Melanocyte of skin (primary cell): Measurements from ENCODE around the gene HDX. TPM values are rescaled to one million over a fixed set of nuclear protein-coding genes. Genes with fewer than 3 reads are reported as not detected.

Source experiments
- small RNA-seq, 2 donors: library from RNA; depleted of rRNA; stranded (forward); fragments of <200 nt; gene quantifications; one replicate each; pipeline ENCODE3, GENCODE V24; 2012
- total RNA-seq, 2 donors: library from RNA; depleted of rRNA; stranded (reverse); fragments of >200 nt; gene quantifications; 2 replicates each; pipeline ENCODE4 v1.2.3, GENCODE V29; 2012

HDX gene, protein sequence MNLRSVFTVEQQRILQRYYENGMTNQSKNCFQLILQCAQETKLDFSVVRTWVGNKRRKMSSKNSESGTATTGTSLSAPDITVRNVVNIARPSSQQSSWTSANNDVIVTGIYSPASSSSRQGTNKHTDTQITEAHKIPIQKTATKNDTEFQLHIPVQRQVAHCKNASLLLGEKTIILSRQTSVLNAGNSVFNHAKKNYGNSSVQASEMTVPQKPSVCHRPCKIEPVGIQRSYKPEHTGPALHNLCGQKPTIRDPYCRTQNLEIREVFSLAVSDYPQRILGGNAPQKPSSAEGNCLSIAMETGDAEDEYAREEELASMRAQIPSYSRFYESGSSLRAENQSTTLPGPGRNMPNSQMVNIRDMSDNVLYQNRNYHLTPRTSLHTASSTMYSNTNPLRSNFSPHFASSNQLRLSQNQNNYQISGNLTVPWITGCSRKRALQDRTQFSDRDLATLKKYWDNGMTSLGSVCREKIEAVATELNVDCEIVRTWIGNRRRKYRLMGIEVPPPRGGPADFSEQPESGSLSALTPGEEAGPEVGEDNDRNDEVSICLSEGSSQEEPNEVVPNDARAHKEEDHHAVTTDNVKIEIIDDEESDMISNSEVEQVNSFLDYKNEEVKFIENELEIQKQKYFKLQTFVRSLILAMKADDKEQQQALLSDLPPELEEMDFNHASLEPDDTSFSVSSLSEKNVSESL
- total RNA-seq, result 1 to 10 TPM; 6.2 to 7.7 TPM

GRCh38 chrX:84501798-84502628 is at the start of gene HDX:
Gene HDX, minus strand, starts transcription at chrX:84502453. Its CDS starts 27,056 bp downstream, at chrX:84475397.

Small RNA genes lying within 50 kb of the gene (small RNA-seq; reads per million reads assigned to genes)
- gene AL450471.1, result 0 reads per million in 2 donors
